AG04450 (cell line): ENCODE measurements around the gene SMTNL2. TPM values are rescaled to one million over a fixed set of nuclear protein-coding genes. Genes with fewer than 3 reads are reported as not detected.

ENCODE experiments used
- CTCF ChIA-PET: fragments of 300-600, 350-600 bp; formaldehyde crosslinking; extraction: SDS; loops from one replicate; lab custom pipeline; 2022; ENCODE audit warnings: antibody characterized with exemption, inconsistent platforms; lab: Charles Lee
- POLR2A ChIA-PET: fragments of 350-600 bp; formaldehyde crosslinking; extraction: SDS; loops from one replicate; lab custom pipeline; 2021; ENCODE audit warnings: antibody characterized with exemption, inconsistent platforms; lab: Yijun Ruan, JAX
- DNase-seq: peaks from one replicate; pipeline ENCODE4 v3.0.0-alpha.2; 2011; ENCODE audit warnings: low read depth, low spot score
- H3K27ac ChIP-seq: one replicate; pipeline ENCODE4 v1.5.1; 2012; ENCODE audit warnings: low read depth, low read length, control low read depth
- H3K27me3 ChIP-seq: one replicate; pipeline ENCODE4 v1.6.0; 2012; ENCODE audit warnings: low read length; ENCODE audit not compliant: control insufficient read depth, insufficient read depth
- H3K4me3 ChIP-seq: 2 replicates; pipeline ENCODE4 v1.5.1; 2011; ENCODE audit warnings: mild to moderate bottlenecking, low read depth, low read length, control low read depth
- H3K9me3 ChIP-seq: 2 replicates; pipeline ENCODE4 v1.5.1; 2012; ENCODE audit warnings: low read length; ENCODE audit not compliant: control insufficient read depth, insufficient read depth
- polyA plus RNA-seq: library from polyadenylated mRNA; depleted of rRNA; stranded (reverse); fragments of >200 nt; gene quantifications from 2 replicates; pipeline ENCODE4 v1.2.3, GENCODE V29; 2011
- TF ChIP-seq, protein P1 (sequence below): IDR thresholded peaks from 2 replicates; pipeline ENCODE4 v1.5.1; 2011; ENCODE audit warnings: low read depth, low read length, control low read depth, inconsistent platforms

Gene SMTNL2
- polyA plus RNA-seq, 1 experiment = 0.04 TPM

DNA sequence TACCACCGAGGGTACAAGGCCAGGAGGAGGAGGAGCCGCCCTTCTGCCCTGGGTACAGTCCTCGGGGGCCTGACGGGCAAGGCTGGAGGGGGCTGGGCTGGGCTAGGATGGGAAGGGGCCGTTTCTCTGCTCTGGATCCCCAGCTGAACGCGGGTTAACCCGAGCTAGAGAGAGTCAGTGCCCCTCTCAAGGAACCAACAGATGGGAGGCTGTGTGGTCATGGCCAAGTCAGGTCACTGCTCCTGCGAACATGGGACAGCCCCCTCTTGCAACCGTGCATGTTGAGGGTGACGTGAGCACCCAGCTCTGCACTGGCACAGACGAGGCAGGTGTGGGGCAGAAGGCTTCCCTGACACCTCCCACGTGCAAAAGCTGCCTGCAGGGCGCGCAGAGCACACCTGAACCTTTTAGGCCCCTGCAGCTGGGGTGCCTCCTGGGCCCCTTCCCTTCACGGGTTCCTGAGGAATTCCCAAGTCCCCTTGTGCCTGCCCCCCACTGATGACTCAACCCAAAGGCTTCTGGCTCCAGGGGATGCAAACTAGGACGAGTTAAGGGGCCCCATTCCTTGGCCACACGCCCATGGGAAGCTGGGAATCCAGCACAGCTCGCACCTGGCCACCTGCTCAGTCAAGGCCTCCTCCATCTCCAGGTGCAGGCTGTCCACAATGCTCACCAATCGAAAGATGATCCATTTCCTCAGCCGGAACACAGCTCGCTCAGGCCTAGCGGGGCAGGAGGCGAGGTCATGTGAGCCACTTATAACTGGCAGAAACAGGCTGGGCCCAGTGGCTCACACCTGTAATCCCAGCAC, 35.4 kb upstream of the SMTNL2 start:
- H3K9me3 ChIP-seq = no peaks in the 10 kb centered on the region
- POLR2A ChIA-PET = no interaction called here
- no peak for DNase-seq
- CTCF ChIA-PET = interaction anchor here (1.0 kb wide), 1 partner anchor 16 kb away, joined by 3 read pairs; no protein-coding TSS in a partner anchor
- TF ChIP-seq, protein P1, sequence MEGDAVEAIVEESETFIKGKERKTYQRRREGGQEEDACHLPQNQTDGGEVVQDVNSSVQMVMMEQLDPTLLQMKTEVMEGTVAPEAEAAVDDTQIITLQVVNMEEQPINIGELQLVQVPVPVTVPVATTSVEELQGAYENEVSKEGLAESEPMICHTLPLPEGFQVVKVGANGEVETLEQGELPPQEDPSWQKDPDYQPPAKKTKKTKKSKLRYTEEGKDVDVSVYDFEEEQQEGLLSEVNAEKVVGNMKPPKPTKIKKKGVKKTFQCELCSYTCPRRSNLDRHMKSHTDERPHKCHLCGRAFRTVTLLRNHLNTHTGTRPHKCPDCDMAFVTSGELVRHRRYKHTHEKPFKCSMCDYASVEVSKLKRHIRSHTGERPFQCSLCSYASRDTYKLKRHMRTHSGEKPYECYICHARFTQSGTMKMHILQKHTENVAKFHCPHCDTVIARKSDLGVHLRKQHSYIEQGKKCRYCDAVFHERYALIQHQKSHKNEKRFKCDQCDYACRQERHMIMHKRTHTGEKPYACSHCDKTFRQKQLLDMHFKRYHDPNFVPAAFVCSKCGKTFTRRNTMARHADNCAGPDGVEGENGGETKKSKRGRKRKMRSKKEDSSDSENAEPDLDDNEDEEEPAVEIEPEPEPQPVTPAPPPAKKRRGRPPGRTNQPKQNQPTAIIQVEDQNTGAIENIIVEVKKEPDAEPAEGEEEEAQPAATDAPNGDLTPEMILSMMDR = no peak
- H3K4me3 ChIP-seq = no peak overlapping the region
- no peaks in the 10 kb centered on the region for H3K27me3 ChIP-seq
- no peak overlapping the region for H3K27ac ChIP-seq

DNA sequence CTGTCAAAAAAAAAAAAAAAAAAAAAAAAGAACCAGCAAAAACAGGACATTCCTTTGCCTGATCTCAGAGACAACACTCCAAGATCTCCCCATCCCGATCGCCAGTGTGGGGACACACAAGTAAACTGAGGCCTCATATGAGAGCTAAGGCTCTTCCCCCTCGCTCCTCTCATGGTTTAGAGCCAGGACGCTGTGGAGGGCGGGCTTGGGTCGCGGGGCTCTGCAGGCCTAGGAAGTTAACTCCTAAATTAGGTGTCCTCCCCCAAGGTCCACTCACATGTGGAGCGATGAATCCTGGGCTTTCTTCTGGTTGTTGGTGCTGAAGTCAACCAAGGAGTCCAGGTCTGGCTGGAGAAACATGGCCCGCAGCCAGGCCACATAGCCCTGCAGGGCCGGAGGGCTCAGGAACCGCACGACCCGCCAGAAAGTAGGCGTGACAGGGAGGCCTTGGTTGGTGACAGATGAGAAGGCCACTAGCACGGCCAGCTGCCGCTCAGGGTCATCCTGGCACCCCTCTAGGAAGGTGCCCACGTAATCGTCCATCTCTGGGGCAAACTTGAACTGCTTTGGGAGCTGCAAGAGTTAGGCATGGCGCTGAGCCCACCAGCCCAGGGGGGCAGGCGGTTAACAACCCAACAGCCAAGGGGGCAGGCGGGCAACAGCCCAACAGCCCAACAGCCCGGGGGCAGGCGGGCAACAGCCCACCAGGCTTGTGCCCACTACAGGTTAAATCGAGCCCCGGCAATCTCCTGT, 34.4 kb upstream of the SMTNL2 start:
- CTCF ChIA-PET = interaction anchor here (1.0 to 1.1 kb wide), 2 partner anchors 15 to 17 kb away, joined by 3 read pairs; no protein-coding TSS in a partner anchor
- POLR2A ChIA-PET = interaction anchor here (0.7 kb wide), 1 partner anchor 186 kb away, joined by 8 read pairs; no protein-coding TSS in a partner anchor
- H3K27me3 ChIP-seq = no peaks in the 10 kb centered on the region

DNA sequence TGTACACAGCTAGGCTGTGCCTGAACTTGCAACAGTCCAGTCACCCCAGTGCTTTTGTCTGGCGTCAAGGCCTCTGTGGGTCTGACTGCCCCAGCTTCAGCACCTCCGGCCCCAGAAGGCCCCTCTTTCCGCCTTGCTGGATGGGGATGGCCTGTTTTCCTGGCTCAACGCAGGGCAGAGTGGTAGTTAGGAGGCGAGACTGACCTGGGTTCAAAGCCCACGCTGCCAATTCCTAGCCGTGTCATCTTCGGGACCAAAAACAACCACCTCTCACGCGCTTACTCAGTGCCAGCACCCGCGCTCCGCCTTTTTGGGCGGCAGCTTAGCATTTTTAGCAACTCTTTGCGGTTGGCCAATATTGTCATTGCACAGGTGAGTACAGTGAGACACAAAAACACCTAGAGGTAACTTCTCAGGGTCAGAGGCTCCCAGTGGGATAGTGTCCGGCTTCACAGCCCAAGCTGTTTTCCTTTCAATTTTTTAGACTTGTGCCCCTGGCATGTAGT, 33.7 kb upstream of the SMTNL2 start:
- Histone ChIP-seq H3K9me3 (peaks cover 4% of the 10 kb centered on the region; the same call in 1 of the 2 replicates), H3K27me3 (no peaks in the 10 kb centered on the region), H3K27ac (no peak overlapping the region), H3K4me3 (no peak overlapping the region)
- ChIA-PET CTCF (interaction anchor here (1.1 kb wide), 1 partner anchor 16 kb away, joined by 3 read pairs; no protein-coding TSS in a partner anchor), POLR2A (no interaction called here)
- TF ChIP-seq, protein P1 = no peak
- DNase-seq = no peak

More for the DNA sequence above, 34.4 kb upstream of the SMTNL2 start:
- no peak for DNase-seq
- TF ChIP-seq, protein P1 = no peak
- peaks cover 3% of the 10 kb centered on the region; the same call in 1 of the 2 replicates for H3K9me3 ChIP-seq
- no peak overlapping the region for H3K27ac ChIP-seq
- no peak overlapping the region for H3K4me3 ChIP-seq

DNA sequence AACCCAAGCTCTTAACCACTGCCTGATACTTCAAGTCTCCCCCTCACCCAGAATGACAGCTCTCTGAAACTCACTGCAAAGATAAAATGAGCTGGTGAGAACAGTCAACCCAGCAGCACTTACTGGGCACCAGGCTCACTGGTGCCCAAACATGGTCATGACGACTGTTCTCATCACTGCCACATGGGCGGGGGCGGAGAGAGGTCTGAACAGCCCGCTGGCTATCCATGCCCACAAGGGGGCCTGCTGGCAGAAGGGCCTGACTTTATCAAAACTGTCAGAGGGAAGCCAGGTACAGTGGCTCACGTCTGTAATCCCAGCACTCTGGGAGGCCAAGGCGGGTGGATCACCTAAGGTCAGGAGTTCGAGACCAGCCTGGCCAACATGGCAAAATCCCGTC, 33.2 kb upstream of the SMTNL2 start:
- ChIA-PET POLR2A (no interaction called here), CTCF (interaction anchor here (0.7 kb wide), 1 partner anchor 130 kb away, joined by 3 read pairs; no protein-coding TSS in a partner anchor)
- Histone ChIP-seq H3K9me3 (peaks cover 4% of the 10 kb centered on the region; the same call in 1 of the 2 replicates), H3K27me3 (no peaks in the 10 kb centered on the region), H3K27ac (no peak overlapping the region), H3K4me3 (no peak overlapping the region)
- no peak for DNase-seq
- TF ChIP-seq, protein P1 = peak; percentile 11; the same call in 1 of the 2 replicates
